NCI-H2196 treated with DMSO at 0.1 percent for 48 hours (cell line): ENCODE data around the gene TGM3.

Experiments
- DNase-seq: peaks from one replicate; lab custom pipeline; 2025; ENCODE audit not compliant: unreplicated experiment; lab: John Stamatoyannopoulos, UW

The TGM3 gene

DNA sequence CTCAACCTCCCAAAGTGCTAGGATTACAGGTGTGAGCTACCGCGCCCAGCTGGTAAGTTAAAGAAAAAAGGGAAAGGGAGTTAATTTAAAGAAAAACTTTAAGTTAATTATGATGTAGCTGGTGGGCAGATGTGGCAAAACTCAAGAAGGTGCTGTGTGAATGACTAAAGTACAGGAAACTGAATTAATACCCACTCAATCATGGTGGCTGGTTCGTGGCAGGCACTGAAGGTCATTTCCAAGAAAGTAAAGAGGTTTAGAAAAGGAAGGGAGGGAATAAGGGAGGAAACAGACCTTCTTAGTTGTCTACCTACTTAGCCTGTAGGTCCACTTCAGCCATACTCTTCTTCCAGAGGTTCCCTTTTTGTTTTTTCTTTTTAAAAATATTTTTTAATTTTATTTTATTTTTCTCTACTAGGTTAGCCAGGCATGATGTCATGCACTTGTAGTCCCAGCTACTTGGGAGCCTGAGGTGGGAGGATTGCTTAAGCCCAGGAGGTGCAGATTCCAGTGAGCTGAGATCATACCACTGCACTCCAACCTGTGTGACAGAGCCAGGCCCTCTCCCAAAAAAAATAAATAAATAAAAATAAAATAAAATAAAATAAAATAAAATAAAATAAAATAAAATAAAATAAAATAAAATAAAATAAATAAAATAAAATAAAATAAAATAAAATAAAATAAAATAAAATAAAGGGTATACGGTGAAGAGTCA is 11.9 kb upstream of the TGM3 start:
- DNase-seq: no peak

GRCh38 chr20:2285193-2285592 is 10.6 kb upstream of the TGM3 start:
- no peak for DNase-seq

DNA sequence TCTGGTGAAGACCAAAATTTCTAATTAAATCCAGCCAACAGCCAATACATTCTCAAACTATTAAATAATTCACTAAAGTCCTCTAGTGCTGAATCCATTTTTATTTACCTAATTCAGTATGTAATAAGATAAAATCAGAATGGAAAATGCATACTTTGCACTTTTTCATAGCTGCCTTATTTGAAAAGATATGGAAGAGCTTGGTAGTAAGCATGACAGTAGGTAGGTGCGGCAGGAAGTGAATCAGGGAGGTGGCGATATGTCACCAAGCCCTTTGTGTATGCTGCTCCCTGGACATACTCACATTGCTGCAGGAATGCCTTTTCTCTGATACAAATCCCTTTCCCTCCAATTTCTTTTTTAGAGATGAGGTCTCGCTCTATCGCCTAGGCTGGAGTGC is 10.2 kb upstream of the TGM3 start:
- DNase-seq: no peak

DNA sequence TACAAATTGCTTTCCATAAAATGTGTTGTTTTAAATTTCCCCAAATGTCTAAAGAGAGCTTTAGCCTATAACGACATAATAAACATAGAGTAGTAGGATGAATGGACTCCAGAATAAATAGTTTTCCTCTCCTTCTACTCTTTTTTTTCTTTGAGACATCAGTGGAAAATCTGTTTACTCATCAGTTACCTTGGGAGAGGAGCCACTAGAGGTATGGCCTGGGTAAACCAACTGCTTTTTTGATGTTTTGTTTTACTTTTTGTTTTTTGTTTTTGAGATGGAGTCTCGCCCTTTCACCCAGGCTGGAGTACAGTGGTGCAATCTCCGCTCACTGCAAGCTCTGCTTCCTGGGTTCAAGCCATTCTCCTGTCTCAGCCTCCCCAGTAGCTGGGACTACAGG is 8.3 kb upstream of the TGM3 start:
- DNase-seq: no peak

GRCh38 chr20:2289475-2289874 is 6.3 kb upstream of the TGM3 start:
- DNase-seq: no peak

DNA sequence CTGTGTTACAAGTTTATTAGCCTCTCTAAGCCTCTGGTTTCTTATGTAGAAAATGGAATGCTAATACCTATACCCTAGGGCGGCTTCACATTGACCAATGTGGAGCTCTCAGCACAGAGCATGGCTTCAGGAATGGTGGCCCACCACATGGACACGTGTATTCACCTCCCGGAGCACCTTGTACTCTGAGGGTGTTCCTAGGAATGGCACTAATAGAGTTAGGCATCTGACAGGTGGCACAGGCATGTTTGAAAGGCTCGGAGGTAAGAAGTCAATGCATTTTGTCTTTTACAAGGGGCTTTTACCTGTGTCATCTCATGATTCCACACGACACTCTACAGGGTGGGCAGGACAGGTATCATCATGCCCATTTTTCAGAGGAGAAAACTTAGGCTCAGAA is 5.3 kb upstream of the TGM3 start:
- DNase-seq: no peak

- no peak for DNase-seq
Observed at GRCh38 chr20:2292416-2293110, 3.2 kb upstream of the TGM3 start.

DNA sequence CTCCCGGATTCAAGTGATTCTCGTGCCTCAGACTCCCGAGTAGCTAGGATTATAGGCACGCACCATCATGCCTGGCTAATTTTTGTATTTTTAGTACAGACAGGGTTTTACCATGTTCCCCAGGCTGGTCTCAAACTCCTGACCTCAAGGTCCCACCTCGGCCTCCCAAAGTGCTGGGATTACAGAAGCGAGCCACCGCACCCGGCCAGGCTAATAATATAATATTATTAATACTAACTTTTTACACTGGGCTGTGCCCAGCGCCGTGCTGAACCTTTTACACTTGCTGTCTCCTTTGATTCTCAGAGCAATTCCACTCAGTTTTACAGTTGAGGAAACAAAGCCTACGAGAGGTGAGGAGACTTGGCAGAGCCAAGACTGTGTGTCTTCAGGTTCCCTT is 2.3 kb upstream of the TGM3 start:
- no peak for DNase-seq

- no peak for DNase-seq
Observed at GRCh38 chr20:2293971-2294370, 1.8 kb upstream of the TGM3 start.

DNA sequence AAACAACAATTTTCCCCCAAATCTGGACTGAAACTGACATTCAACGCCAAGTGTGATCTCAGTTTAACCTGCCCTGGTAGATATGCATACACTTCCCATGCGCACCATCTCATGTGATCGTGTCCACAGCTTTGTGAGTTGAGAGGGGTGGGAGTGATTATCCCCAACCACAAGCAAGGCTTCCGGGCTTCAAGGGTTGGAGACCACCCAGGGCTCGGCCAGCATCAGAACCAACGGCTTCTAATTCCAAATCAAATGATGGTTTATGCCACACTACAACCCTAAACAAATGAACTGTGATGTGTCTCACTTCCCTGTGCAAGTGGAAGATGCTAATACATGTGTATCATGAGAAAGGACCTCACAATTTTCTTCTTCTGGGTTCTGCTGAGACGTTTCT is 515 bp upstream of the TGM3 start:
- no peak for DNase-seq

DNA sequence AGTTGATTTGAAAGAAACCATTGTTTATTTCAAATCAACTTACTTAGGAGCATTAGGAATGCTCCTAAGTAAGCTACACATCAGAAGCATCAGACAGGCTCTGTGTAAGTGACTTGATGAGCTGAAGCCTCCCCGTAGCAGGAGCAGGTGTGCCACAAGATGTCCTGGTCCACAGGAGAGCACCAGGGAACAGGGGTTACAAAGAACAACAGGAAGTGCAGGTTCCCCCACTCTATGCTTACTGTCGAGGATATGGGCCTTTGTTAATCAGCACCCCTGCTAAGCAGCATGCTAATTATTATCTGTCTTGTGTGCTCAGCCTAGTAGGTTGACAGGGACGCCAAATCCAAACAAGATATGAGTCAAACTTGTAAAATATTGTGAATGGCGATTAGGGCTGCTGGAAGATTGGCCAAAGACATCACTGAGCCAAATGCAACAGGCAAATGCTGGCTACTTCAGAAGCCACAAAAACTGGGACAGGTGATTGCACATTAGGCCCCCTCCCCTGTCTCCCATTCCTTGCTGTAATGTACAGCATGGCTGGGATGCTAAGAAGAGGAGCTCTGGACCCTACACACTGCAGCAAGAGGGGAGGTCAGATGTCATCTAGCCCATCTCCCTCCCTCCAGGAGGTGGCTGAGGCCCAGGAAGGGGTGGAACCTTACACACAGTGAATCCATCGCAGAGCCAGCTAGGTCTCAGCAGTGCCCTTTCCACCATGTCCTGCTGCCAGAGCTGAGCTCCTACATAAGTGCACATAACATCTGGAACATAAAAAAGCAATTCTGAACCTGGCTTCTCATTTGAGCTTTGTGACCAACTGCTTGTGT is 939 bp downstream of the TGM3 start:
- no peak for DNase-seq

DNA sequence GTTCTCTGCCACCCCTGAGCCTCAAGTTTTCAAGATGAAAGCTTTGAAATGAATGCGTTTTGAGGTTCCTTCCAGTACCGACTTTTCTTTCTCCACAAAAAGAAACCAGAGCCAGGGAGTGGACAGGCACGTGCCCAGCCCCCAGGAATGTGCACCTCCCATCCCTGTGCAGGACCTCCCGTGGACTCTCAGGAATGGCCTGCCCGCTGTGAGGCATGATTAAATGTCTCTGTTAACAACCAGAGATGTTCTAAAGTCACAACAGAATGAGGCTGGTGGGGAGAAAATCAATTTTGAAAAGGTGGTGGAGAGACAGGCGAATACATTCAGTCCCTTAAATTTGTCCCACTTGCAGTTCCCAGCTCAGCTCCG is 1.5 kb downstream of the TGM3 start:
- no peak for DNase-seq

- DNase-seq: no peak
Observed at GRCh38 chr20:2298116-2298515, 2.3 kb downstream of the TGM3 start.

- no peak for DNase-seq
Observed at GRCh38 chr20:2298701-2299100, 2.9 kb downstream of the TGM3 start.

DNA sequence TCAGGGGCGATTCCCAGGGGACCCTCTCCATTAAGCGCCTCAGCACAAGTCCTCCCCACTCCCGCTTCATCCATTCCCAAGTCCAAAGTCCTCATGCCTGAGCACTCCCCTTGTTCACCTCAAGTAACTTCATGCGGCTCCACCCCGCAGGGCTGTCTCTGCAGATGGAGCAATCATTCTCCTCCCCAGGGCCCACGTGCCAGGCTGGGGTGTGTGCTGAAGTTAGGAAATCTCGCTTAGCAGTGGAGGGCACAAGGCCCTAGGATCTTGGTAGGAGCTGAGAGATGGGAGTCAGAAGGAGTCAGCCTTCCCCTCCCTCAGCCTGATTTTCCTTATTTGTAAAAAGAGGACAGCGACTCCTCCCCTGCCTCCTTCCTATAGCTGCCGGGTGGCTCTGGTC is 3.5 kb downstream of the TGM3 start:
- DNase-seq: no peak

GRCh38 chr20:2300002-2300401 is 4.2 kb downstream of the TGM3 start:
- DNase-seq: no peak

DNA sequence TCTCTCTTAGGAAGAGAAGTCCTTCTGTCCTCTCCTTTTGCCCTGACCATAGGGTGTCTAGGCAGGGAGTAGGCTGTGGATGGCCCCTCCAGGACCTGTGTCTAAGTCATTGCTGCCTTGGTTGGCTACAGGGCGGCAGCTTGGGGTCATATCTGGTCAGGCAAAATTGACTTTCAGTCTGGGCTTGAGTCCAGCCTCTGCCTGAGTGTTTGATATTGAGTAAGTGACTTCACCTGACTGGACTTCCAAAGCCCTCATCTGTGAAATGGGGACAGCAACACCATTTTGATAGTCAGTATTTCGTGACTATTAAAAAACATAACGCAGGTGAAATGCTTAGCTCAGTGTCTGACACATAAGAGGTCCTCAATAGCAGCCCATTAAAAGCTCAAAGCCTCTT is 4.6 kb downstream of the TGM3 start:
- no peak for DNase-seq

DNA sequence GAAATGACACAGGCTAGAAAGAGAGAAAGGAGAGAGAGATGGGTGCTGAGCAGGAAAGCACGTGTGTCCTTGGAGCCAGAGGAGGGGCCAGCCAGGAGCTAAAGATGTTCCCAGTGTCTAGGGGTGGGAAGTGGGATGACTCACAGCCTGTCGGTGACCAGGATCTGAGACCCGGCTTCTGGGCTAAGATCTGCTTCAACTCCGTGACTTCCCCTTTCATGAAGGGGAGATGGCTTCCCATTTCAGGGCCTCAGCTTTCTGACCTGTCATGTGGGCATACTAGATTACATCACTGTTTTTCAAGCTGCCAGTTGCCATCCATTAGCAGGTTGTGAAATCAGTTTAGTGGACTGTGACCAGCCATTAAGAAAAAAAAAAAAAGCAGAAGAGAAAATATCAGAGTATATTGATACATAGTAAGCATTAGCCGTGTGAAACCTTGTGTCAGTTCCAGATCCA is 5.4 kb downstream of the TGM3 start:
- no peak for DNase-seq

DNA sequence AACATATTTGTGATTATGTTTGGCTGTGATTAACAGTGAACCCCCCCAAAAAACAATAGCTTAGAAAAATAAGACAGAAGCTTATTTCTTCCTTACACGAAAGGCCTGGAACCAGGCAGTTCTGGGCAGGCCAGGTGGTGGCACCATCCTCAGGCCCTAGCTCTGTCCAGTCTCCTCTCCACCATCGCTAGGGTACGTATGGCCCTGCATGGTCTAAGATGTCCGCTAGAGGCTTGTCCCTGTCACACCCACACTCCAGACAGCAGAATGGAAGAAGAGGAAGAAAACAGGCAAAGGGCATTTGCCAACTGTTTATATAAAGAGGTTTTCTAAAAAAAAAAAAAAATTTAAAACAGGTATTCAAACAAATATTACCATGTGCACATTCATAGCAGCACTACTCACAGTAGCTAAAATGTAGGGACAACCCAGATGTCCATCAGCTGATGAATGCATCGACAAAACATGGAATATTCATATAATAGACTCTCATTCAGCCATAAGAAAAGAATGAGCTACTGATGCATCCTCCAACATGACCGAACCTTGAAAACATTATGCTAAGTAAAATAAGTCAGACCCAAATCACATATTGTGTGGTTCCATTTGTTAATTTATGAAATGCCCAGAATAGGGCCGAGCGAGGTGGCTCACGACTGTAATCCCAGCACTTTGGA is 6.7 kb downstream of the TGM3 start:
- no peak for DNase-seq

DNA sequence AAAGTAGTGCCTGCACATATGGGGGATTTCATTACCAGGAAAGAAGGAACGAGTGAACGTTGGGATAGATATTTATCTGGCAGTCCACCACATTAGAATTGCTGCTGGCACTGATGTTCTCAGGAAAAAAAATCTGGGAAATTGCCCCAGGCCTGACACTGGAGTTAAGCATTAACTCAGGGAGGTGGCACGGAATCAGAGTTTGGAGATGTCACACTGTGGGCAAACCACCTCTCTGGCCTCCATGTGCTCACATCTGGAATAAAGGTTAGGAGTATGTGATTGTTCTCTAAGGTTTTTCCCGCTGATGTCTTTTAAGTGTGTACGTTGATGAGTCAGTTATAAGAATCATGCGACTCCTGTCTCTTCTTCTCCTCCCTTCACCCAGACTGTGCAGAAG is 7.9 kb downstream of the TGM3 start:
- no peak for DNase-seq

GRCh38 chr20:2304180-2304579 is 8.4 kb downstream of the TGM3 start:
- DNase-seq: no peak
